HepG2 (cell line): ENCODE results near the gene SMC6.

Experiments used
- RNF2 ChIP-seq: fragments of 450-650 bp; conservative IDR thresholded peaks from 2 replicates; pipeline ENCODE4 v1.6.1; 2016; ENCODE audit warnings: low read depth
- ZMAT3 ChIP-seq: sonication (generic); formaldehyde crosslinking; conservative IDR thresholded peaks from 2 replicates; pipeline ENCODE4 v1.7.0; 2021; ENCODE audit warnings: missing genetic modification reagents
- TF ChIP-seq, protein P1 (sequence below): sonication (generic); formaldehyde crosslinking; IDR thresholded peaks from 2 replicates; pipeline ENCODE4 v1.8.0; 2022; ENCODE audit warnings: mild to moderate bottlenecking, missing genetic modification reagents, moderate library complexity

DNA sequence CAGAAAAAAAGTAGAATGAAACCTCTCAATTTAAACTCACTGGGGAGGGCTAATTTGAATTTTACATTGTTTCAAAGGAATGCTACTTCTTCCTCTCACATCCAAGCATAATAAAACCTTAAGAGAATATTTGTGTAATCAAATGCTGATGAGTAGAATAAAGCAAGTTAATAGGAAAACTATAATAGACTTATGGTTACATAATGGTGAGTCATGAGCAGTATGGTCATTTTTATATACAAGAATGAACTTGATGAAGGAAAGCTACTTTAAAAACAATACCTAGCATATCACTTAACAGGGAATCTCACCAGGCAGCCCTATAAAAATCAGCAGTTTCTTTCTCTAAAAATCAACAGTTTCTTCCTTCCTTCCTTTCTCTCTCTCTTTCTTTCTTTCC, 132.8 kb downstream of the SMC6 start:
- TF ChIP-seq ZMAT3 (CRISPR knock-in tag) (no peak), RNF2 (no peak)
- TF ChIP-seq, protein P1, sequence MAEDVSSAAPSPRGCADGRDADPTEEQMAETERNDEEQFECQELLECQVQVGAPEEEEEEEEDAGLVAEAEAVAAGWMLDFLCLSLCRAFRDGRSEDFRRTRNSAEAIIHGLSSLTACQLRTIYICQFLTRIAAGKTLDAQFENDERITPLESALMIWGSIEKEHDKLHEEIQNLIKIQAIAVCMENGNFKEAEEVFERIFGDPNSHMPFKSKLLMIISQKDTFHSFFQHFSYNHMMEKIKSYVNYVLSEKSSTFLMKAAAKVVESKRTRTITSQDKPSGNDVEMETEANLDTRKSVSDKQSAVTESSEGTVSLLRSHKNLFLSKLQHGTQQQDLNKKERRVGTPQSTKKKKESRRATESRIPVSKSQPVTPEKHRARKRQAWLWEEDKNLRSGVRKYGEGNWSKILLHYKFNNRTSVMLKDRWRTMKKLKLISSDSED (CRISPR knock-in tag) = no peak
